Measurements from ENCODE around the gene ARL2.

Gene ARL2

DNA sequence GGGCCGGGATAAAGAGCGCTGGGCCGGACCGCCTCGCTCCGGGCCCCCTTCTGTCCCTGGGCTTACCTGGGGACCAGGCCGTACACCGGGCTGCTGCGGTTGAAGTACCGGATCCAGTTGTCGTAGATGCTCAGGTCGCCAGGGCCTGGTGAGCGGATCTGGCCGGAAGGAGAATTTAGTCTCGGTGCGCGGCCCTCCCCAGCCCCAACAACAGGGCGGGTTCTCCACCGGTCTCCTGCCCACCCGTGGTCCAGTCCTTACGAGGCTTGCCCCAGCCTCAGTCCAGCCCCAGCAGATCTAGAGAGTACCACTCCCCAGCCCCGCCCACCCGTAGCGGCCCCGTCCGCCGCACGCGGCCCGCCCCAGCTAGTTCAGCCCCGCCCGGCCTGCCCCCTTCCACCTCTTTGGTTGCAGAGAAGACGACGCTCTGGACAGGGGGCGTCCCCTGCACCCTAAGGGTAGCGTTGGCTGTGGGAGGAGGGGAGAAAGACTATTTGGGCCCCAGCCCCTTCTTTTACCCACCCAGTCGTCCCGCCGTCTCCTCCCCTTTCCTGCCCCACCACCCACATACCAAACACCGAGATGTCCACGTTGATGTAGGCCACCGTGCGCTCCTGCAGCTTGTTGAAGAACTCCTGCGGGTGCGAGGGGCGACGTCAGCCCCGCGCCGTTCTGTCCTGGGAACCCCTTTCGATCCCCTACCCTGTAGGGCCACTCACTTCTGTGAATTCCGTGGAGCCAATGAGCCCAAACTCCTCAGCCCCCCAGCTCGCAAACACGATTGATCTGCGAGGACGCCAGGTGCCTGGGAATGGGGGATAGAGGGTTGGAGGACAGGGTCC, 33.8 kb downstream of the ARL2 start:
- TF ChIP-seq EZH2phosphoT487 (IDR thresholded peaks at IDR 0.05; ENCODE audit: borderline replicate concordance, low read length): no peak
- TF ChIP-seq, protein P1, sequence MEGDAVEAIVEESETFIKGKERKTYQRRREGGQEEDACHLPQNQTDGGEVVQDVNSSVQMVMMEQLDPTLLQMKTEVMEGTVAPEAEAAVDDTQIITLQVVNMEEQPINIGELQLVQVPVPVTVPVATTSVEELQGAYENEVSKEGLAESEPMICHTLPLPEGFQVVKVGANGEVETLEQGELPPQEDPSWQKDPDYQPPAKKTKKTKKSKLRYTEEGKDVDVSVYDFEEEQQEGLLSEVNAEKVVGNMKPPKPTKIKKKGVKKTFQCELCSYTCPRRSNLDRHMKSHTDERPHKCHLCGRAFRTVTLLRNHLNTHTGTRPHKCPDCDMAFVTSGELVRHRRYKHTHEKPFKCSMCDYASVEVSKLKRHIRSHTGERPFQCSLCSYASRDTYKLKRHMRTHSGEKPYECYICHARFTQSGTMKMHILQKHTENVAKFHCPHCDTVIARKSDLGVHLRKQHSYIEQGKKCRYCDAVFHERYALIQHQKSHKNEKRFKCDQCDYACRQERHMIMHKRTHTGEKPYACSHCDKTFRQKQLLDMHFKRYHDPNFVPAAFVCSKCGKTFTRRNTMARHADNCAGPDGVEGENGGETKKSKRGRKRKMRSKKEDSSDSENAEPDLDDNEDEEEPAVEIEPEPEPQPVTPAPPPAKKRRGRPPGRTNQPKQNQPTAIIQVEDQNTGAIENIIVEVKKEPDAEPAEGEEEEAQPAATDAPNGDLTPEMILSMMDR (IDR thresholded peaks at IDR 0.05; ENCODE audit: low read depth, low read length, poor library complexity, severe bottlenecking): no peak
- no peaks in the 10 kb centered on the region for H3K9me2 ChIP-seq (replicated peaks; ENCODE audit: control insufficient read depth, low read length)
- no peaks in the 10 kb centered on the region for H3F3A ChIP-seq (ENCODE audit: control insufficient read depth, insufficient read depth)
- H3K4me2 ChIP-seq (ENCODE audit: low read length): no peak overlapping the region
- H4K20me1 ChIP-seq (ENCODE audit: control insufficient read depth, insufficient read depth, low read depth, low read length): no peaks in the 10 kb centered on the region
- H3K36me3 ChIP-seq (ENCODE audit: control insufficient read depth, low read length): peaks cover 29% of the 10 kb centered on the region
- peaks cover 18% of the 10 kb centered on the region for H3K79me2 ChIP-seq (ENCODE audit: control insufficient read depth, low read length)
- no peak overlapping the region for H3K4me3 ChIP-seq (ENCODE audit: low read length)
- no peak overlapping the region for H3K27ac ChIP-seq (ENCODE audit: low read depth, low read length)
- H3K9me3 ChIP-seq (ENCODE audit: control insufficient read depth, insufficient read depth, low read length): no peaks in the 10 kb centered on the region
- no peaks in the 10 kb centered on the region for H3K27me3 ChIP-seq (ENCODE audit: control insufficient read depth, low read length)
- H3K4me1 ChIP-seq (ENCODE audit: control insufficient read depth, low read length): peaks cover 3% of the 10 kb centered on the region

DNA sequence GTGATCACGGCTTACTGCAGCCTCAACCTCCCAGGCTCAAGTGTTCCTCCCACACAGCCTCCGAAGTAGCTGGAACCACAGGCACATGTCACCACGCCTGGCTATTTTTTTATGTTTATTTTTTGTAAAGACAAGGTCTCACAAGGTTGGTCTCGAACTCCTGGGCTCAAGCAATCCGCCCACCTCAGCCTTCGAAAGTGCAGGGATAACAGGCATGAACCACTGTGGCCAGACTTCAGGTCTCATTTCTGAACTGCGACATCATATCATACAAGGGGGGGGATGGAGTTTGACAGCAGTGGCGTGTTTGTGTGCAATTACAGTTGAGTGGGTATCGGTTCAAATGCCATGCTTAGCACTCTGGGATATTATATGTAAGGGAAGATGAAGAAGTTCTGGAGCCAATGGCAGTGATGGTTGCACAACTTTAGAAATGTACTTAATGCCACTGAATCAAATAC, 37.5 kb downstream of the ARL2 start:
- TF ChIP-seq, protein P1 (IDR thresholded peaks at IDR 0.05; ENCODE audit: low read depth, low read length, poor library complexity, severe bottlenecking): no peak
- no peak for TF ChIP-seq EZH2phosphoT487 (IDR thresholded peaks at IDR 0.05; ENCODE audit: borderline replicate concordance, low read length)
- H3K27ac ChIP-seq (ENCODE audit: low read depth, low read length): no peak overlapping the region
- H3K4me1 ChIP-seq (ENCODE audit: control insufficient read depth, low read length): peaks cover 24% of the 10 kb centered on the region
- no peaks in the 10 kb centered on the region for H3F3A ChIP-seq (ENCODE audit: control insufficient read depth, insufficient read depth)
- no peaks in the 10 kb centered on the region for H3K27me3 ChIP-seq (ENCODE audit: control insufficient read depth, low read length)
- H3K36me3 ChIP-seq (ENCODE audit: control insufficient read depth, low read length): peaks cover 1% of the 10 kb centered on the region; the same call in 1 of the 2 replicates
- no peak overlapping the region for H3K4me2 ChIP-seq (ENCODE audit: low read length)
- no peaks in the 10 kb centered on the region for H3K9me3 ChIP-seq (ENCODE audit: control insufficient read depth, insufficient read depth, low read length)
- no peaks in the 10 kb centered on the region for H3K79me2 ChIP-seq (ENCODE audit: control insufficient read depth, low read length)
- no peak overlapping the region for H3K4me3 ChIP-seq (ENCODE audit: low read length)
- no peaks in the 10 kb centered on the region for H4K20me1 ChIP-seq (ENCODE audit: control insufficient read depth, insufficient read depth, low read depth, low read length)
- no peaks in the 10 kb centered on the region for H3K9me2 ChIP-seq (replicated peaks; ENCODE audit: control insufficient read depth, low read length)

DNA sequence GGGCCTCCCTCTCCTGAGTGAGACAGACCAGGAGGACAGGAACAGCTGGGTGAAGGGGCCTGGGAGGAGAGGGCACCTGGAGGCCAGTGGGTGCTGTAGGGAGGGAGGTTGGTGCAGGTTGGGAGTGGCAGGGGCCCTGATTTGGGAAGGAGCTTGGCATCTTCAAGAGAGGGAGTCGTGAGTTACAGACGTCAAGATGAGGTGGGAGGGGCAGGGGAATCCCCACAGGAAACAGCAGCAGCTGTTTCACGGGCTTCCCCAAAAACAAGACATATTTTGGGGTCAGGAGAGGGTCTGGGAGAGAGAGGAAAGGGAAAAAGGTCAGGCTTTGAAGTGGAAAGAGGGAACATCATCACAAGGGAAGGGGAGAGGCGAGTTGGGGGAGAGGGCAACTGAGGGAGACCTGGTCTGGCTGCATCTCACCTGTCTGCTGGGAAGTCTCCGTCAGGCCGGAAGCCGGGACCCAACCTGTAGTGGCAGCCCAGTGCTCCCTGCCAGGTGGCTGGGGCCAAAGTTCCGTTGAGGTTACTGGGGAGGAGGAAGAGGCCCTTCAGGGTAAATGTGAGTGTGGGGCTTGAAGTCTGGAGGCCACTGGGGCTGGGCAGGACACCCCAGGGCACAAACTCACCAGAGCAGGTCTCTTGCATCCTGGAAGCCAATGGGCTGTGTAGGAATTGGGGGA, 40.0 kb downstream of the ARL2 start:
- peak overlapping the region; percentile 60 for H3K4me2 ChIP-seq (ENCODE audit: low read length)
- H3K27me3 ChIP-seq (ENCODE audit: control insufficient read depth, low read length): no peaks in the 10 kb centered on the region
- peak overlapping the region; percentile 38 for H3K4me3 ChIP-seq (ENCODE audit: low read length)
- no peaks in the 10 kb centered on the region for H4K20me1 ChIP-seq (ENCODE audit: control insufficient read depth, insufficient read depth, low read depth, low read length)
- TF ChIP-seq, protein P1 (IDR thresholded peaks at IDR 0.05; ENCODE audit: low read depth, low read length, poor library complexity, severe bottlenecking): no peak
- no peak for TF ChIP-seq EZH2phosphoT487 (IDR thresholded peaks at IDR 0.05; ENCODE audit: borderline replicate concordance, low read length)
- no peaks in the 10 kb centered on the region for H3K79me2 ChIP-seq (ENCODE audit: control insufficient read depth, low read length)
- H3K4me1 ChIP-seq (ENCODE audit: control insufficient read depth, low read length): peaks cover 24% of the 10 kb centered on the region
- H3F3A ChIP-seq (ENCODE audit: control insufficient read depth, insufficient read depth): no peaks in the 10 kb centered on the region
- no peaks in the 10 kb centered on the region for H3K9me3 ChIP-seq (ENCODE audit: control insufficient read depth, insufficient read depth, low read length)
- no peaks in the 10 kb centered on the region for H3K9me2 ChIP-seq (replicated peaks; ENCODE audit: control insufficient read depth, low read length)
- no peaks in the 10 kb centered on the region for H3K36me3 ChIP-seq (ENCODE audit: control insufficient read depth, low read length)
- H3K27ac ChIP-seq (ENCODE audit: low read depth, low read length): no peak overlapping the region
